Sigmoid colon (tissue), 7 donors: ENCODE measurements around the gene CALHM3. TPM values are rescaled to one million over a fixed set of nuclear protein-coding genes. Genes with fewer than 3 reads are reported as not detected.

Source experiments
- DNase-seq: peaks from one replicate; pipeline ENCODE4 v3.0.0-alpha.2; 2019
- H3K27ac ChIP-seq, 4 donors: fragments of 200-600 bp; sonication (generic); one replicate each; pipeline ENCODE4 v1.5.1; 2016 to 2019; ENCODE audit warnings: mild to moderate bottlenecking in 1 of 4
- H3K27me3 ChIP-seq, 3 donors: fragments of 200-600 bp; sonication (generic); one replicate each; pipeline ENCODE4 v1.5.1; 2019; ENCODE audit warnings: mild to moderate bottlenecking in 1 of 3
- H3K36me3 ChIP-seq, 4 donors: fragments of 200-600 bp; sonication (generic); one replicate each; pipeline ENCODE4 v1.5.1; 2016 to 2019
- H3K4me1 ChIP-seq, 4 donors: fragments of 200-600 bp; sonication (generic); one replicate each; pipeline ENCODE4 v1.5.1; 2017 to 2019
- H3K4me3 ChIP-seq, 4 donors: fragments of 200-600 bp; sonication (generic); one replicate each; pipeline ENCODE4 v1.5.1; 2017 to 2019; ENCODE audit warnings: mild to moderate bottlenecking in 2 of 4, moderate library complexity in 1 of 4
- H3K9me3 ChIP-seq, 4 donors: fragments of 200-600 bp in 3 of 4; sonication (generic) in 3 of 4; one replicate each; pipeline versions ENCODE4 v1.5.1 to v1.6.1; 2013 to 2019
- EP300 ChIP-seq, 4 donors: sonication (generic); formaldehyde crosslinking; IDR thresholded peaks; one replicate each; pipeline ENCODE4 v1.6.1; 2017; ENCODE audit warnings: antibody characterized with exemption in 4 of 4
- POLR2A ChIP-seq, 2 donors: fragments of 450-650 bp; IDR thresholded peaks; one replicate each; pipeline ENCODE4 v1.6.1; 2016; ENCODE audit warnings: antibody characterized with exemption in 2 of 2, mild to moderate bottlenecking in 2 of 2, moderate library complexity in 2 of 2
- POLR2AphosphoS5 ChIP-seq, 4 donors: sonication (generic); formaldehyde crosslinking; IDR thresholded peaks; one replicate each; pipeline ENCODE4 v1.6.1; 2017; ENCODE audit warnings: antibody characterized with exemption in 4 of 4
- WGBS, 2 donors: extraction: QIAGEN DNeasy Blood & Tissue Kit; methylation state at CpG; one replicate each; pipeline ENCODE4 v1.1.7; 2013; 5-methylcytosine and 5-hydroxymethylcytosine counted together
- intact Hi-C: fragments of 100-400 bp; cut with DNase I; formaldehyde crosslinking; loops from one replicate; pipeline ENCODE4 v1.15.1; 2023
- polyA plus RNA-seq, 3 donors: library from polyadenylated mRNA; stranded (reverse); fragments of 200-250 nt; gene quantifications; one replicate each; pipeline ENCODE4 v1.2.3, GENCODE V29; 2013
- total RNA-seq, 4 donors: library from RNA; depleted of rRNA; stranded (reverse); fragments of >200 nt; gene quantifications; one replicate each; pipeline ENCODE4 v1.1.0, GENCODE V29; 2016
- TF ChIP-seq, protein P1 (sequence below), 4 experiments: fragments of 450-650 bp in 3 of 4; fragments of 200-600 bp in 1 of 4; IDR thresholded peaks; one replicate each; pipeline ENCODE4 v1.5.1; 2016 to 2019; ENCODE audit warnings: antibody characterized with exemption in 4 of 4, mild to moderate bottlenecking in 3 of 4, moderate library complexity in 2 of 4
- donor health status: healthy with polysubstance abuse.
- donor health status: Bipolar disorder and iron deficiency.
- donor health status: healthy.

The CALHM3 gene
- total and polyA plus RNA-seq, 7 donors: not detected

DNA sequence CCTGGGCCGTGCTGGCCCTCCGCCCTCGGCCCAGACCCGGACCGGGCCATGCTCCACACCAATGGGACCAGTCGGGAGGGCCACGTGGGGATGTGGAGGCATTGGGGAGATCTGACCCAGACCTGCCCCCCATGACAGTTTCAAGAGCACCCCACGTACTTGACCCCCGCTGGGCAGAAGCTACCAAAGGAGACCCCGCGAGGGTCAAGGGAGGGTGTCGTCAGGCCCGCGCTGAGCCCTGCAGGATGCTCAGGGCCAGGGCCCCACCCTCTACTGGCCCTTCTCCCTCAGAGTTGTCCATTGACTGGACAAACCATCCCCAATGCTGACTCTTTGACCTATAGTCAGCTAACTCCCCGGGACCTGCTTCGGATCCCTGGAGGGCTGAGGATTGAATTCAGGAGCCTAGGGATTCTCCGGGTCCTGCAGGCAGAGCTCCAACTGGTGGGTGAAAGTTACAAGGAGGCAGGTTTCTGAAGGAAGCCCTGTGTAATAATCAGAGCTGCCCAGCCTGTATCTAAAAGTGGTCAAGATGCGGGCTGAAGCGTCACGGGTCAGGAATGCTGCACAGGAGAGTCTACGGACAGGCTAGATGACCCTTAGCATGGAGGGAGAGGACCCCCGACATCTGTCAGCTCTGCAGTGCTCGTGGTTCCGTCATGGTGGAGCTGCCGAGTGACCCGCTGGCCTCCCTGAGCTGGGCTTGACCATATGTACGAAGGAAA lies 26.4 kb downstream of the CALHM3 start:
- TF ChIP-seq, protein P1, sequence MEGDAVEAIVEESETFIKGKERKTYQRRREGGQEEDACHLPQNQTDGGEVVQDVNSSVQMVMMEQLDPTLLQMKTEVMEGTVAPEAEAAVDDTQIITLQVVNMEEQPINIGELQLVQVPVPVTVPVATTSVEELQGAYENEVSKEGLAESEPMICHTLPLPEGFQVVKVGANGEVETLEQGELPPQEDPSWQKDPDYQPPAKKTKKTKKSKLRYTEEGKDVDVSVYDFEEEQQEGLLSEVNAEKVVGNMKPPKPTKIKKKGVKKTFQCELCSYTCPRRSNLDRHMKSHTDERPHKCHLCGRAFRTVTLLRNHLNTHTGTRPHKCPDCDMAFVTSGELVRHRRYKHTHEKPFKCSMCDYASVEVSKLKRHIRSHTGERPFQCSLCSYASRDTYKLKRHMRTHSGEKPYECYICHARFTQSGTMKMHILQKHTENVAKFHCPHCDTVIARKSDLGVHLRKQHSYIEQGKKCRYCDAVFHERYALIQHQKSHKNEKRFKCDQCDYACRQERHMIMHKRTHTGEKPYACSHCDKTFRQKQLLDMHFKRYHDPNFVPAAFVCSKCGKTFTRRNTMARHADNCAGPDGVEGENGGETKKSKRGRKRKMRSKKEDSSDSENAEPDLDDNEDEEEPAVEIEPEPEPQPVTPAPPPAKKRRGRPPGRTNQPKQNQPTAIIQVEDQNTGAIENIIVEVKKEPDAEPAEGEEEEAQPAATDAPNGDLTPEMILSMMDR (IDR thresholded peaks at IDR 0.05): no peak
- no peak for TF ChIP-seq POLR2AphosphoS5 (IDR thresholded peaks at IDR 0.05)
- TF ChIP-seq POLR2A (IDR thresholded peaks at IDR 0.05): no peak
- TF ChIP-seq EP300 (IDR thresholded peaks at IDR 0.05): no peak
- Histone ChIP-seq H3K36me3 (peaks cover 0 to 18% (median 0%) of the 10 kb centered on the region in 4 donors), H3K4me3 (peak overlapping the region; percentile 53 to 76 (median 72)), H3K4me1 (peaks cover 0 to 45% (median 36%) of the 10 kb centered on the region in 4 donors), H3K9me3 (no peaks in the 10 kb centered on the region), H3K27ac (peak overlapping the region; percentile 81 to 88 (median 86)), H3K27me3 (no peaks in the 10 kb centered on the region)
- intact Hi-C loops: no loop called here
- 32 to 36% methylated on average over 27 of the region's 27 CpGs for WGBS, 2 donors
- no peak for DNase-seq

GRCh38 chr10:103451831-103452505 lies 27.1 kb downstream of the CALHM3 start, which contains the start of gene CALHM2:
TSS of gene CALHM2 (minus strand) at chr10:103452370. CDS start at chr10:103449941, 2,429 bp downstream.
- 2 to 4% methylated on average over 32 of the region's 32 CpGs for WGBS, 2 donors

GRCh38 chr10:103451091-103451813 lies 27.8 kb downstream of the CALHM3 start:
- Histone ChIP-seq H3K36me3 (peaks cover 0 to 32% (median 3%) of the 10 kb centered on the region in 4 donors), H3K9me3 (no peaks in the 10 kb centered on the region), H3K4me1 (peaks cover 0 to 58% (median 37%) of the 10 kb centered on the region in 4 donors), H3K27me3 (no peaks in the 10 kb centered on the region), H3K4me3 (peak overlapping the region; percentile 53 to 76 (median 72)), H3K27ac (peak overlapping the region; percentile 81 to 88 (median 86))
- TF ChIP-seq POLR2AphosphoS5 (IDR thresholded peaks at IDR 0.05) (peak in 3 of 4 donors; percentile 24 to 48 (median 29)), EP300 (IDR thresholded peaks at IDR 0.05) (no peak)
- WGBS, 2 donors: 27 to 56% methylated on average over 14 of the region's 14 CpGs
- intact Hi-C loops: no loop called here
- peak; percentile 82 for DNase-seq

More at GRCh38 chr10:103451831-103452505, 27.1 kb downstream of the CALHM3 start, which contains the start of gene CALHM2:
- H3K4me1 ChIP-seq: peaks cover 0 to 52% (median 37%) of the 10 kb centered on the region in 4 donors
- DNase-seq: peak; percentile 84
- H3K27ac ChIP-seq: peak within 1 kb of the TSS; percentile 81 to 88 (median 86)
- H3K36me3 ChIP-seq: peaks cover 0 to 25% (median 2%) of the 10 kb centered on the region in 4 donors
- intact Hi-C loops: no loop called here
- peak within 1 kb of the TSS; percentile 53 to 76 (median 72) for H3K4me3 ChIP-seq
- no peaks in the 10 kb centered on the region for H3K27me3 ChIP-seq
- no peaks in the 10 kb centered on the region for H3K9me3 ChIP-seq
- TF ChIP-seq POLR2AphosphoS5 (IDR thresholded peaks at IDR 0.05): peak in 2 of 4 donors; percentile 40 to 52
- TF ChIP-seq EP300 (IDR thresholded peaks at IDR 0.05): no peak

- Histone ChIP-seq H3K4me1 (peaks cover 0 to 65% (median 37%) of the 10 kb centered on the region in 4 donors), H3K27ac (peak overlapping the region; percentile 81 to 88 (median 86)), H3K4me3 (peak overlapping the region in 3 of 4 donors; percentile 72 to 76 (median 73)), H3K27me3 (no peaks in the 10 kb centered on the region), H3K36me3 (peaks cover 0 to 42% (median 7%) of the 10 kb centered on the region in 4 donors), H3K9me3 (no peaks in the 10 kb centered on the region)
- 88 to 91% methylated on average over 12 of the region's 12 CpGs for WGBS, 2 donors
- intact Hi-C loops: no loop called here
- TF ChIP-seq POLR2A (IDR thresholded peaks at IDR 0.05) (no peak), EP300 (IDR thresholded peaks at IDR 0.05) (no peak), POLR2AphosphoS5 (IDR thresholded peaks at IDR 0.05) (no peak)
- DNase-seq: no peak
Observed at GRCh38 chr10:103450201-103450695, 28.8 kb downstream of the CALHM3 start.

GRCh38 chr10:103449208-103450144 lies 29.6 kb downstream of the CALHM3 start:
- Histone ChIP-seq H3K4me3 (peak overlapping the region in 3 of 4 donors; percentile 72 to 76 (median 73)), H3K27me3 (no peaks in the 10 kb centered on the region), H3K27ac (peak overlapping the region; percentile 81 to 88 (median 86)), H3K36me3 (peaks cover 0 to 50% (median 10%) of the 10 kb centered on the region in 4 donors), H3K9me3 (no peaks in the 10 kb centered on the region), H3K4me1 (peaks cover 0 to 67% (median 37%) of the 10 kb centered on the region in 4 donors)
- DNase-seq: no peak
- intact Hi-C loops: no loop called here
- TF ChIP-seq POLR2A (IDR thresholded peaks at IDR 0.05): no peak
- no peak for TF ChIP-seq EP300 (IDR thresholded peaks at IDR 0.05)
- no peak for TF ChIP-seq POLR2AphosphoS5 (IDR thresholded peaks at IDR 0.05)
- TF ChIP-seq, protein P1 (IDR thresholded peaks at IDR 0.05): no peak
- WGBS, 2 donors: 86 to 89% methylated on average over 34 of the region's 34 CpGs
